ENCODE data around the gene LHFPL6.

Gene LHFPL6

GRCh38 chr13:39297023-39297422 lies 306.0 kb downstream of the LHFPL6 start:
- DNase-seq, result no peak

- no peak for DNase-seq
These were observed 306.8 kb downstream of the LHFPL6 start for GRCh38 chr13:39296193-39296592.

Data from inflammatory macrophage (primary cell).